ENCODE measurements around the gene KAZN. TPM values are rescaled to one million over a fixed set of nuclear protein-coding genes. Genes with fewer than 3 reads are reported as not detected.

KAZN gene
- polyA plus RNA-seq, 1 of the 3 experiments (the other 2 are of a cell fraction) = 6.8 TPM

DNA sequence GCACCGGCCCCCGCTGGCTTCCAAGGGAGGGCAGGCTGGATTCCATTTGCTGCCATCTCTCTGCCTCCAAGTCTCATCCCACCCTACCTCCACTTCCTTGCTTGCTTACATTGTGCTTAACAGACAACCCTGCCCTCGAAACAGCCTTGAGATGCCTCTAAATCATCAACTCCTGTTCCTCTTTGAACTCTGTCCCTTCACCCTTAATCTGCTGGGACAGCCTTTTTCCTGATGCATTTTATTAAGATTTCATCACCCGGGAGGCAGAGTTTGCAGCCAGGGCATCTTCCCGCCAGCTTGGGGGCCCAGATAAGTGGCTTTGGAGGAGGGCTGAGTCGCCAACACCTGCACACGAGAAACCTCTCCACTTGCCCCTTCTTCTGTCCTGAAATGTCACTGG, 192.5 kb downstream of the KAZN start (continued):
- TF ChIP-seq, protein P1, sequence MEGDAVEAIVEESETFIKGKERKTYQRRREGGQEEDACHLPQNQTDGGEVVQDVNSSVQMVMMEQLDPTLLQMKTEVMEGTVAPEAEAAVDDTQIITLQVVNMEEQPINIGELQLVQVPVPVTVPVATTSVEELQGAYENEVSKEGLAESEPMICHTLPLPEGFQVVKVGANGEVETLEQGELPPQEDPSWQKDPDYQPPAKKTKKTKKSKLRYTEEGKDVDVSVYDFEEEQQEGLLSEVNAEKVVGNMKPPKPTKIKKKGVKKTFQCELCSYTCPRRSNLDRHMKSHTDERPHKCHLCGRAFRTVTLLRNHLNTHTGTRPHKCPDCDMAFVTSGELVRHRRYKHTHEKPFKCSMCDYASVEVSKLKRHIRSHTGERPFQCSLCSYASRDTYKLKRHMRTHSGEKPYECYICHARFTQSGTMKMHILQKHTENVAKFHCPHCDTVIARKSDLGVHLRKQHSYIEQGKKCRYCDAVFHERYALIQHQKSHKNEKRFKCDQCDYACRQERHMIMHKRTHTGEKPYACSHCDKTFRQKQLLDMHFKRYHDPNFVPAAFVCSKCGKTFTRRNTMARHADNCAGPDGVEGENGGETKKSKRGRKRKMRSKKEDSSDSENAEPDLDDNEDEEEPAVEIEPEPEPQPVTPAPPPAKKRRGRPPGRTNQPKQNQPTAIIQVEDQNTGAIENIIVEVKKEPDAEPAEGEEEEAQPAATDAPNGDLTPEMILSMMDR (IDR thresholded peaks at IDR 0.05) = no peak
- TF ChIP-seq, protein P2, sequence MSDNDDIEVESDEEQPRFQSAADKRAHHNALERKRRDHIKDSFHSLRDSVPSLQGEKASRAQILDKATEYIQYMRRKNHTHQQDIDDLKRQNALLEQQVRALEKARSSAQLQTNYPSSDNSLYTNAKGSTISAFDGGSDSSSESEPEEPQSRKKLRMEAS (IDR thresholded peaks at IDR 0.05; ENCODE audit: low read depth) = no peak
- TF ChIP-seq TAF1 (IDR thresholded peaks at IDR 0.05; ENCODE audit: borderline replicate concordance, low read depth, low read length) = no peak

DNA sequence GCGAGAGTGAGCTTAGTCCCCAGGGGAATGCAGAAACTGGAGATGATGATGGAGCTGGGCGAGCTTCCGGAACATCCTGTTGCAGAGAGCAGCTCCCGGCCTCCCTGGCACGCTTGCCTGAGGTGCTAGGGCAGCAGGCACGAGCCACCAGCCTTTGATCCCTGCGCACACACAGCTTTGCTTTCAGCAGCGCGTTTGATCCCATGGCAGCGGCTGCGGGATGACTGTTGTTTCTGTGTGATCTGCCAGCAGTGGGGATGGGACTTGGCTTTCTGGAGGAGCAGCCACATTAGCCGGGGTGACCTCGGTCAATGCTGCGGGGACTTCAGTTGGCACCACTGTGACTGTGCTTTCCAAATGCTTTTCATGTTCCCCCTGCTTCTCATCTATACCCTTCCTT, 193.2 kb downstream of the KAZN start:
- no peaks in the 10 kb centered on the region for H3K36me3 ChIP-seq (replicated peaks in 1 of 2; ENCODE audit: control insufficient read depth in 1 of 2, insufficient read depth in 2 of 2, low read length in 1 of 2)
- H3K79me2 ChIP-seq (ENCODE audit: insufficient read depth) = no peaks in the 10 kb centered on the region
- no peaks in the 10 kb centered on the region for H4K20me1 ChIP-seq (ENCODE audit: insufficient read depth)
- WGBS (ENCODE audit: low lambda C conversion rate) = 58% methylated on average over 4 of the region's 14 CpGs
- POLR2A ChIA-PET = no interaction called here
- no peak overlapping the region for H3K4me3 ChIP-seq (ENCODE audit: low read depth in 2 of 2, low read length in 1 of 2)
- no peak overlapping the region for H2AFZ ChIP-seq (ENCODE audit: low read depth)
- CTCF ChIA-PET = no interaction called here
- H3K9me3 ChIP-seq = no peaks in the 10 kb centered on the region
- no peak for TF ChIP-seq RFX5 (IDR thresholded peaks at IDR 0.05; ENCODE audit: low read length)
- no peak overlapping the region for H3K4me2 ChIP-seq
- no peak overlapping the region for H3K9ac ChIP-seq
- no peak for DNase-seq
- H3K27me3 ChIP-seq (ENCODE audit: insufficient read depth) = no peaks in the 10 kb centered on the region
- no peak overlapping the region for H3K27ac ChIP-seq (ENCODE audit: low read depth in 2 of 2, low read length in 1 of 2)
- H3K4me1 ChIP-seq (ENCODE audit: control insufficient read depth in 1 of 2, insufficient read depth in 2 of 2, low read depth in 1 of 2, low read length in 1 of 2) = no peaks in the 10 kb centered on the region
- H3F3A ChIP-seq (replicated peaks; ENCODE audit: insufficient read depth) = no peaks in the 10 kb centered on the region
- no peaks in the 10 kb centered on the region for H3K9me2 ChIP-seq

DNA sequence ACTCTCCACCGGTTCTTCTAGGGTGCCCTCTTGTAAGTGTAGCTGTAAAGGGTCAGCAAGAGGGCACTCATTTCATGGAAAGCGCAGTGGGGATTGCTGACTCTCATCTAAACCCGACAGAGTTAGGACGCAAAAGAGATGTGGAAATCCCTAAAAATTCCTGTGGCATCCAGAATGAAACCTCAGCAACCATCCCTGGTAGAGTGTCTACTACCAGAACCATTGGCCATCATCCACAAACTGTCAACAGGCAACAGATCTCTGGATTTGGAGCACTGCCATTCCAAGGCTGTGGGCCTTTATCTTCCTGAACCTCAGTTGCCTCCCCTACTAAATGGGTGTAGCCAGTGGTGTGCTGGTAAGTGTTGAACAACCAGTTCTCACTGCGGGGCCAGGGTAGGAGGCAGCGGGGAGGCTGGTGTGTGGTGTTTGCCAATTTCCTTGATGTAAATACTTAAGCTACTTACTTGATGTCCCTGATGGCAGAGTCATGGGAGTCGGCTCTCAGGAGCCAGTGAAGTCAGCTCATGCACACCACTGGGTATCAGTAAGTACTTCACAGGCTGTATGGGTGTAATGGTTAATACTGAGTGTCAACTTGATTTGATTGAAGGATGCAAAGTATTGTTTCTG, 195.8 kb downstream of the KAZN start:
- Histone ChIP-seq H2AFZ (ENCODE audit: low read depth) (no peak overlapping the region), H3F3A (replicated peaks; ENCODE audit: insufficient read depth) (no peaks in the 10 kb centered on the region), H3K27me3 (ENCODE audit: insufficient read depth) (no peaks in the 10 kb centered on the region), H3K79me2 (ENCODE audit: insufficient read depth) (no peaks in the 10 kb centered on the region), H3K4me2 (no peak overlapping the region), H3K4me3 (ENCODE audit: low read depth in 2 of 2, low read length in 1 of 2) (no peak overlapping the region), H3K9me3 (no peaks in the 10 kb centered on the region), H3K27ac (ENCODE audit: low read depth in 2 of 2, low read length in 1 of 2) (no peak overlapping the region), H3K9me2 (no peaks in the 10 kb centered on the region), H3K9ac (no peak overlapping the region), H3K4me1 (ENCODE audit: control insufficient read depth in 1 of 2, insufficient read depth in 2 of 2, low read depth in 1 of 2, low read length in 1 of 2) (no peaks in the 10 kb centered on the region), H4K20me1 (ENCODE audit: insufficient read depth) (no peaks in the 10 kb centered on the region), H3K36me3 (replicated peaks in 1 of 2; ENCODE audit: control insufficient read depth in 1 of 2, insufficient read depth in 2 of 2, low read length in 1 of 2) (no peaks in the 10 kb centered on the region)
- TF ChIP-seq NFIC (IDR thresholded peaks at IDR 0.05; ENCODE audit: borderline replicate concordance) = no peak
- no peak for TF ChIP-seq YY1 (IDR thresholded peaks at IDR 0.05; ENCODE audit: low read depth)
- no peak for TF ChIP-seq MEF2A (IDR thresholded peaks at IDR 0.05; ENCODE audit: borderline replicate concordance, low read depth)
- TF ChIP-seq EZH2phosphoT487 (IDR thresholded peaks at IDR 0.05; ENCODE audit: borderline replicate concordance, low read depth) = no peak
- TF ChIP-seq JUND (IDR thresholded peaks at IDR 0.05) = no peak
- no peak for TF ChIP-seq EP300 (IDR thresholded peaks at IDR 0.05; ENCODE audit: borderline replicate concordance in 1 of 2, low read depth in 1 of 2, low read length in 1 of 2)
- TF ChIP-seq NRF1 (IDR thresholded peaks at IDR 0.05; ENCODE audit: low read depth, low read length) = no peak
- TF ChIP-seq MXI1 (IDR thresholded peaks at IDR 0.05; ENCODE audit: low read depth, low read length) = no peak
- TF ChIP-seq TEAD4 (IDR thresholded peaks at IDR 0.05; ENCODE audit: borderline replicate concordance, insufficient read depth) = no peak
- no peak for TF ChIP-seq CHD2 (IDR thresholded peaks at IDR 0.05; ENCODE audit: low read length, partially characterized antibody)
- TF ChIP-seq, protein P3, sequence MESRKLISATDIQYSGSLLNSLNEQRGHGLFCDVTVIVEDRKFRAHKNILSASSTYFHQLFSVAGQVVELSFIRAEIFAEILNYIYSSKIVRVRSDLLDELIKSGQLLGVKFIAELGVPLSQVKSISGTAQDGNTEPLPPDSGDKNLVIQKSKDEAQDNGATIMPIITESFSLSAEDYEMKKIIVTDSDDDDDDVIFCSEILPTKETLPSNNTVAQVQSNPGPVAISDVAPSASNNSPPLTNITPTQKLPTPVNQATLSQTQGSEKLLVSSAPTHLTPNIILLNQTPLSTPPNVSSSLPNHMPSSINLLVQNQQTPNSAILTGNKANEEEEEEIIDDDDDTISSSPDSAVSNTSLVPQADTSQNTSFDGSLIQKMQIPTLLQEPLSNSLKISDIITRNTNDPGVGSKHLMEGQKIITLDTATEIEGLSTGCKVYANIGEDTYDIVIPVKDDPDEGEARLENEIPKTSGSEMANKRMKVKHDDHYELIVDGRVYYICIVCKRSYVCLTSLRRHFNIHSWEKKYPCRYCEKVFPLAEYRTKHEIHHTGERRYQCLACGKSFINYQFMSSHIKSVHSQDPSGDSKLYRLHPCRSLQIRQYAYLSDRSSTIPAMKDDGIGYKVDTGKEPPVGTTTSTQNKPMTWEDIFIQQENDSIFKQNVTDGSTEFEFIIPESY (IDR thresholded peaks at IDR 0.05; ENCODE audit: borderline replicate concordance, low read depth) = no peak
- TF ChIP-seq GATA2 (CRISPR knock-in tag; IDR thresholded peaks at IDR 0.05) = no peak
- no peak for DNase-seq
- POLR2A ChIA-PET = interaction anchor here (0.6 kb wide), 1 partner anchor 10 kb away, joined by 3 read pairs; no protein-coding TSS in a partner anchor
- WGBS (ENCODE audit: low lambda C conversion rate) = 51% methylated on average over 6 of the region's 7 CpGs
- CTCF ChIA-PET = interaction anchor here (0.5 kb wide), 1 partner anchor 18 kb away, joined by 3 read pairs; no protein-coding TSS in a partner anchor
